Measurements from ENCODE around the gene IFRD2. TPM values are rescaled to one million over a fixed set of nuclear protein-coding genes. Genes with fewer than 3 reads are reported as not detected.

IFRD2 gene
- total RNA-seq, 1 donor from 2014 or later = 77.7 TPM

DNA sequence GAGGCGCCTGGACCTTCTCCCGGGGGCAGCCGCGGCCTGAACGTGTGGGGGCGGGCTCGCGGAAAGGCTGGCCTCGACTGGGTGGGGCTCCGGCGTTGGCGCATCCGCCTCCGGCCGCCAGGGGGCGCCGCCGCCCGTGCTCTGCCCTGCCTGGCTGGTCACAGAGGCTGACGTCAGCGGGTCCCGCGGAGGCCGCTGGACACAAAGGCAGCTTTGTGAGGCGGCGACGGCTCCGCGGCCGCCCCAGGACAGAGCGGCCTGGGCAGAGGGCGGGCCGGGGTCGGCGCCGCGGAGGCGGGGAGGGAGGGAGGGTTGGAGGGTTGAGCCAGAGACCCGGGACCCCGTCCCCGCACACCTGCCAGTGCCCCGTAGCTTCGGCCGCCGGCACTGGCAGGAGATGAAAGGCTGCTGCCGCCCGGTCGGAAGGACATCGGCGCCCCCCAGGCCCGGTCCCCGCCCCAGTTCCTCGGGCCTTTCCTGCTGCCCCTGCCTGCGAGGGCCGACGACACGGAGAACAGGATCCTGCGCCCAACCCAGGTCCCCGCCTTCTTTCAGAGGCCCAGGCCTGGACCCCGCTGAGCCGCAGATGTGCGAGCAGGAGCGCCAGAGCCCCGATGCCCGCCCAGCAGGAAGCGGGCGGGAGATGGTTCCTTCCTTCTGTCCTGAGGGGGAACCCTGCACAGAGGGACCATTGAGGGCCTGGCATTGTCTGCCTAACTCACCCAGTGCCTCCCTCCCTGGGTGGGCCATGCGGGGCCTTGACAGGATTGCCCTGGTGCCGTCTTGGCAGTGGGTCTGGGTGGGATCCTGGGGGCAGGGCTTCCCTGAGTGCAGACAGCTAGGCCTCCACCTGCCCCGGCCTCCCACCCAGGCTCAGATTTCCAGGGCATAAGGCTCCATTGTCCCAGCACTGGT lies 31.9 kb downstream of the IFRD2 start:
- Histone ChIP-seq H3K36me3 (ENCODE audit: control insufficient read depth, insufficient read depth, low read length) (peaks cover 10% of the 10 kb centered on the region), H3K4me3 (ENCODE audit: low read depth, low read length) (peak overlapping the region; percentile 48), H3K27me3 (ENCODE audit: control insufficient read depth, insufficient read depth, low read length) (no peaks in the 10 kb centered on the region)
- no peak for DNase-seq (ENCODE audit: low read depth)
- TF ChIP-seq, protein P1, sequence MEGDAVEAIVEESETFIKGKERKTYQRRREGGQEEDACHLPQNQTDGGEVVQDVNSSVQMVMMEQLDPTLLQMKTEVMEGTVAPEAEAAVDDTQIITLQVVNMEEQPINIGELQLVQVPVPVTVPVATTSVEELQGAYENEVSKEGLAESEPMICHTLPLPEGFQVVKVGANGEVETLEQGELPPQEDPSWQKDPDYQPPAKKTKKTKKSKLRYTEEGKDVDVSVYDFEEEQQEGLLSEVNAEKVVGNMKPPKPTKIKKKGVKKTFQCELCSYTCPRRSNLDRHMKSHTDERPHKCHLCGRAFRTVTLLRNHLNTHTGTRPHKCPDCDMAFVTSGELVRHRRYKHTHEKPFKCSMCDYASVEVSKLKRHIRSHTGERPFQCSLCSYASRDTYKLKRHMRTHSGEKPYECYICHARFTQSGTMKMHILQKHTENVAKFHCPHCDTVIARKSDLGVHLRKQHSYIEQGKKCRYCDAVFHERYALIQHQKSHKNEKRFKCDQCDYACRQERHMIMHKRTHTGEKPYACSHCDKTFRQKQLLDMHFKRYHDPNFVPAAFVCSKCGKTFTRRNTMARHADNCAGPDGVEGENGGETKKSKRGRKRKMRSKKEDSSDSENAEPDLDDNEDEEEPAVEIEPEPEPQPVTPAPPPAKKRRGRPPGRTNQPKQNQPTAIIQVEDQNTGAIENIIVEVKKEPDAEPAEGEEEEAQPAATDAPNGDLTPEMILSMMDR (IDR thresholded peaks at IDR 0.05; ENCODE audit: insufficient read depth, low read length, poor library complexity, severe bottlenecking) = peak; percentile 49

DNA sequence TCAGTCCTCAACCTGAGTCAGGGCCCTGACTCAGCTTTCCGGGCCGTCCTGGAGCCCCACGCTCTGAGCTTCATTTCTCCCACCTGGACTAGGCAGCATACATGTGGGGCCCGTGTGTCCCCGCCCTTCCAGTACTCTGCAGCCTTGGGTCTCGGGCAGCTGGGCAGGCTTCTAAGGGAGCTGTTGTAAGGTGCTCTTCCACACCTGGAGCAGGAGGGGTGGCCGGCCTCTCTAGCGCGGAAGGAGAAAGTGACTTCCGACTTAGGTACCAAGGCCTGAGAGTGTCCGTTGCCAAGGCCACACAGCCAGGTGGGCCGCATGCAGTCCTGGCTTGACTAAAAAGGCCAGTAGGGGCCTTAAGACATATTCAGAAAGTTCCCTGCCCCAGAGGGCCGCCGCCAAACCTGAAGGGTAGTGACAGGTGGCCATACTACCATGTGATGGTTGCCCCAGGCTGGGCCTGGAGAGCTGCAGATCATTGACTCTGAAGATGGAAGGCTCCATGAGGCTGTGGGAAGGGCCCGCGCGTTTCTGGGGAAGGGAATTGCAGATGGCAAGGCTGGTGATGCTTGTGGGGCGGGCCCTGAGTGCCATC lies 32.7 kb downstream of the IFRD2 start:
- TF ChIP-seq, protein P1 (IDR thresholded peaks at IDR 0.05; ENCODE audit: insufficient read depth, low read length, poor library complexity, severe bottlenecking) = no peak
- peaks cover 11% of the 10 kb centered on the region for H3K36me3 ChIP-seq (ENCODE audit: control insufficient read depth, insufficient read depth, low read length)
- H3K4me3 ChIP-seq (ENCODE audit: low read depth, low read length) = no peak overlapping the region
- DNase-seq (ENCODE audit: low read depth) = no peak
- H3K27me3 ChIP-seq (ENCODE audit: control insufficient read depth, insufficient read depth, low read length) = no peaks in the 10 kb centered on the region

DNA sequence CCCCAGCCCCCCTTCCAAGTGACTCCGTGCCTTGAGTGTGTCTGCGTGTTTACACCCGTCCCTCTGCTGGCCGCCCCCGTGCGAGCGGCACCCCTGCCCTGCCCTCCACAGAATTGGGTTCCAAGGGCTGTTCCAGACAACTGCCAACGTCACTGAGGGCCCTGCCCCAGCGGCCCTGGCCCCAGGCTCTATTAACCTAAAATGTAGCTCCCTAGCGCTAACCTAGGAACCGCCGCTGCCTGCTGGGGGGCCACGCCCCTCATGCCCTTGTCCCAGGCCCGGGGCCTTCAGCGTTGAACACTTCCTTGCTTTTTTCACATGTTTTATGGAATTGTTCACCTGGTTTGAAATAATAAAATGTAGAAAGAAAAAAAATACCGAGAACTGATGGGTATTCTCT lies 33.2 kb downstream of the IFRD2 start:
- no peak for DNase-seq (ENCODE audit: low read depth)
- peaks cover 11% of the 10 kb centered on the region for H3K36me3 ChIP-seq (ENCODE audit: control insufficient read depth, insufficient read depth, low read length)
- TF ChIP-seq, protein P1 (IDR thresholded peaks at IDR 0.05; ENCODE audit: insufficient read depth, low read length, poor library complexity, severe bottlenecking) = no peak

DNA sequence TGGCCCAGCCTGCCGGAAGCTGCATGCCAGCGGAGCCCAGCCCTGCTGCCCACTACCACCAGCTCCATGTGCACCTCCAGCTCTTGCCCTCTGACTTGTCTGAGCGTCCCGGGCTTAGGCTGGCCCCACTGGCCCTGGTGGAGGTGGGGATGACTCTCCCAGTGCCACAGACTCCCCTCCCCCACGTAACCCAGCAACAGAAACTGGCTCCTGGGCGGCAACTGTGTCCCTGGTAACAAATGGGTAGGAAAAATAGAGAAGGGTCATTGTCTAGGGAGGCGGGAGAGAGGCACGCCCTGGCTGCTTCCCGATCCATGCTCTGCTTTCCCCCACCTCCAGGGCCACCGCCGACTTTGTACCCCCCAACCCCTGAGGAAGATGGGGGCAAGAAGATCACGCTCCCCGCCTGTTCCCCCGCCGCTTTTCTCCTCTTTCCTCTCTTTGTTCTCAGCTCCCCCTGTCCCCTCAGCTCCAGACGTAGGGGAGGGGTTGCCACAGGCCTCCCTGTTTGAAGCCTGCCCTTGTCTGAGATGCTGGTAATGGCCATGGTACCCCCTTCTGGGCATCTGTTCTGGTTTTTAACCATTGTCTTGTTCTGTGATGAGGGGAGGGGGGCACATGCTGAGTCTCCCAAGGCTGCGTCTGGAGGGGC lies 34.1 kb downstream of the IFRD2 start:
- Histone ChIP-seq H3K36me3 (ENCODE audit: control insufficient read depth, insufficient read depth, low read length) (peaks cover 11% of the 10 kb centered on the region), H3K27me3 (ENCODE audit: control insufficient read depth, insufficient read depth, low read length) (no peaks in the 10 kb centered on the region), H3K4me3 (ENCODE audit: low read depth, low read length) (no peak overlapping the region)
- TF ChIP-seq, protein P1 (IDR thresholded peaks at IDR 0.05; ENCODE audit: insufficient read depth, low read length, poor library complexity, severe bottlenecking) = no peak
- no peak for DNase-seq (ENCODE audit: low read depth)

More for the DNA sequence above, 33.2 kb downstream of the IFRD2 start:
- H3K4me3 ChIP-seq (ENCODE audit: low read depth, low read length) = no peak overlapping the region
- H3K27me3 ChIP-seq (ENCODE audit: control insufficient read depth, insufficient read depth, low read length) = no peaks in the 10 kb centered on the region

DNA sequence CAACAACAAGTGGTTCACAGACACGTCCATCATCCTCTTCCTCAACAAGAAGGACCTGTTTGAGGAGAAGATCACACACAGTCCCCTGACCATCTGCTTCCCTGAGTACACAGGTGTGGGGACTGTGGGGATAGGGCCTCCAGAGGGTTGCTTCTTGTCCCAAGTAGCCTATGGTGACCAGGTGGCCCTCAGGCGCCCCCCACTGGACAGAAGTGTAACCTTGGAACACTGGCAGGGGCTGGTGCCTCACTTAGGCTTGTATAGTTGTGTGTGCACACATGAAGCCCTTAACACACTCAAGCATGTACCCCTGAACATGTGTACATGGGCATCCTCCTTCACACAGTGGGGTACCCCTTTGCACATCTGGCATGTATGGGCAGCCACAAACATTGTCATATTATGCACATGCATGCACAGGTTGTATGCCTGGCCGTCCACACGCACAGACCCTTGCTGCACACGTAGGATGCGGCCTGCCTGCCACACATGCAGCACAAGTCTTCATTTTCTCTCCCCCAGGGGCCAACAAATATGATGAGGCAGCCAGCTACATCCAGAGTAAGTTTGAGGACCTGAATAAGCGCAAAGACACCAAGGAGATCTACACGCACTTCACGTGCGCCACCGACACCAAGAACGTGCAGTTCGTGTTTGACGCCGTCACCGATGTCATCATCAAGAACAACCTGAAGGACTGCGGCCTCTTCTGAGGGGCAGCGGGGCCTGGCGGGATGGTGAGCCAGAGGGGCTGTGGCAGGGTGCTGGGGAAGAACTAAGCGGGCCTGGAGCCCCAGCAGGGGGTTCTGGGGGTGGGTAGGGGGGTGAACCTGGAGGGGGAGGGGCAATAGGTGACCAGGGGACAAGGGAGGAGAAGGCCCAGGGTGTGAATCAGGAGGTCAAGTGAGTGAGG lies 35.0 kb downstream of the IFRD2 start:
- no peaks in the 10 kb centered on the region for H3K27me3 ChIP-seq (ENCODE audit: control insufficient read depth, insufficient read depth, low read length)
- peaks cover 11% of the 10 kb centered on the region for H3K36me3 ChIP-seq (ENCODE audit: control insufficient read depth, insufficient read depth, low read length)
- H3K4me3 ChIP-seq (ENCODE audit: low read depth, low read length) = no peak overlapping the region
- TF ChIP-seq, protein P1 (IDR thresholded peaks at IDR 0.05; ENCODE audit: insufficient read depth, low read length, poor library complexity, severe bottlenecking) = peak; percentile 56
- DNase-seq (ENCODE audit: low read depth) = no peak

Measured in kidney epithelial cell (primary cell).